GM12878 (cell line): ENCODE measurements around the gene RSL24D1. TPM values are rescaled to one million over a fixed set of nuclear protein-coding genes. Genes with fewer than 3 reads are reported as not detected.

Source experiments
- ATAC-seq: fragments of 200-7000 bp; cut with Tn5 transposase; 3 replicates; pipeline ENCODE4 v1.9.1; 2020; ENCODE audit warnings: mild to moderate bottlenecking, moderate library complexity
- BruUV-seq: library from RNA; stranded (reverse); fragments of 400-500 nt; replicated peaks from 2 replicates; lab custom pipeline; 2021; lab: Mats Ljungman, UMichigan
- CTCF ChIA-PET: fragments of 300-600 bp; sonication (Branson Sonifier 250); formaldehyde crosslinking; extraction: SDS; loops from one replicate; lab custom pipeline; 2021; ENCODE audit warnings: inconsistent platforms; lab: Yijun Ruan, JAX
- POLR2A ChIA-PET: fragments of 350-600 bp; formaldehyde crosslinking; extraction: SDS; loops from one replicate; lab custom pipeline; 2021; ENCODE audit warnings: inconsistent platforms; lab: Charles Lee
- RAD21 ChIA-PET: fragments of 300-600 bp; sonication (Branson Sonifier 250); formaldehyde crosslinking; loops from one replicate; lab custom pipeline; 2023; ENCODE audit warnings: antibody characterized with exemption; ENCODE audit not compliant: unreplicated experiment; lab: Charles Lee
- SMC1A ChIA-PET: fragments of 300-600 bp; sonication (Branson Sonifier 250); formaldehyde crosslinking; loops from one replicate; lab custom pipeline; 2023; ENCODE audit not compliant: unreplicated experiment, uncharacterized antibody; lab: Charles Lee
- DNase-seq: peaks from one replicate; pipeline ENCODE4 v3.0.0-alpha.2; 2011; ENCODE audit warnings: low read depth, low spot score
- FAIRE-seq: peaks from 3 replicates; lab custom pipeline; 2011; peaks lifted over from hg19 to GRCh38; lab: Jason Lieb, UNC
- H2AFZ ChIP-seq: 2 replicates; pipeline ENCODE4 v1.6.0; 2011; ENCODE audit warnings: low read depth, low read length, control low read depth; ENCODE audit not compliant: control insufficient read depth
- H3K27ac ChIP-seq: 2 replicates; pipeline ENCODE4 v1.5.1; 2011; ENCODE audit warnings: control low read depth; ENCODE audit not compliant: control insufficient read depth, insufficient read depth
- H3K27me3 ChIP-seq, 2 experiments: replicated peaks in 1 of 2; 2 replicates each; pipeline versions ENCODE4 v1.6.0 to v1.6.1; 2011; ENCODE audit warnings: low read length in 1 of 2; ENCODE audit not compliant: control insufficient read depth in 2 of 2, insufficient read depth in 2 of 2
- H3K36me3 ChIP-seq, 2 experiments: 2 replicates each; pipeline ENCODE4 v1.5.1; 2011; ENCODE audit warnings: low read length in 1 of 2; ENCODE audit not compliant: control insufficient read depth in 2 of 2, insufficient read depth in 2 of 2
- H3K4me1 ChIP-seq: 2 replicates; pipeline ENCODE4 v1.6.1; 2011; ENCODE audit warnings: mild to moderate bottlenecking, low read length, moderate library complexity, mixed read lengths; ENCODE audit not compliant: control insufficient read depth, insufficient read depth
- H3K4me2 ChIP-seq: 2 replicates; pipeline ENCODE4 v1.6.0; 2011; ENCODE audit warnings: control low read depth; ENCODE audit not compliant: control insufficient read depth, insufficient read depth
- H3K4me3 ChIP-seq: fragments of 200-600 bp; sonication (generic); 2 replicates; pipeline ENCODE4 v1.5.1; 2016
- H3K79me2 ChIP-seq: 2 replicates; pipeline ENCODE4 v1.6.0; 2011; ENCODE audit warnings: low read length; ENCODE audit not compliant: control insufficient read depth, insufficient read depth
- H3K9ac ChIP-seq: 2 replicates; pipeline ENCODE4 v1.8.0; 2011; ENCODE audit warnings: low read length, control low read depth, mixed read lengths; ENCODE audit not compliant: control insufficient read depth, insufficient read depth
- H3K9me3 ChIP-seq: replicated peaks from 3 replicates; pipeline ENCODE4 v1.5.1; 2011; ENCODE audit warnings: mild to moderate bottlenecking, low read length; ENCODE audit not compliant: control insufficient read depth, insufficient read depth
- H4K20me1 ChIP-seq: 2 replicates; pipeline ENCODE4 v1.6.0; 2011; ENCODE audit not compliant: control insufficient read depth, insufficient read depth
- CHD1 ChIP-seq: IDR thresholded peaks from 2 replicates; pipeline ENCODE4 v1.6.1; 2012; ENCODE audit warnings: low read depth, low read length, improper control_type of control experiment
- IRF5 ChIP-seq: fragments of 450-650 bp; IDR thresholded peaks from 2 replicates; pipeline ENCODE4 v1.6.1; 2017; ENCODE audit warnings: borderline replicate concordance
- NFXL1 ChIP-seq: fragments of 450-650 bp; IDR thresholded peaks from 2 replicates; pipeline ENCODE4 v1.6.1; 2017; ENCODE audit warnings: antibody characterized with exemption, mild to moderate bottlenecking, borderline replicate concordance
- NKRF ChIP-seq: fragments of 450-650 bp; conservative IDR thresholded peaks from 2 replicates; pipeline ENCODE4 v1.6.1; 2017; ENCODE audit warnings: mild to moderate bottlenecking, moderate library complexity
- POLR2AphosphoS5 ChIP-seq: IDR thresholded peaks from 2 replicates; pipeline ENCODE4 v1.6.1; 2011; ENCODE audit warnings: mild to moderate bottlenecking, low read length, inconsistent platforms
- RUNX3 ChIP-seq: IDR thresholded peaks from 2 replicates; pipeline ENCODE4 v1.6.1; 2012; ENCODE audit warnings: low read length, inconsistent platforms
- SKIL ChIP-seq: fragments of 450-650 bp; IDR thresholded peaks from 2 replicates; pipeline ENCODE4 v1.6.1; 2017; ENCODE audit warnings: mild to moderate bottlenecking, low read depth, inconsistent platforms; ENCODE audit not compliant: poor library complexity, severe bottlenecking
- SPI1 ChIP-seq: IDR thresholded peaks from 2 replicates; pipeline ENCODE4 v1.6.1; 2011; ENCODE audit warnings: low read depth, mild to moderate bottlenecking, low read length, moderate library complexity, borderline replicate concordance; ENCODE audit not compliant: insufficient read depth
- in situ Hi-C: fragments of 300-500 bp; cut with MboI; formaldehyde crosslinking; loops from 9 replicates; pipeline ENCODE4 v1.14.3; 2018; ENCODE audit warnings: mixed read lengths
- intact Hi-C: fragments of 100-400 bp; cut with micrococcal nuclease; formaldehyde crosslinking; loops from one replicate; pipeline ENCODE4 v1.14.2; 2022; ENCODE audit not compliant: unreplicated experiment
- polyA plus RNA-seq, 11 experiments: library from polyadenylated mRNA; depleted of rRNA in 4 of 11; unstranded in 6 of 11; stranded (reverse) in 5 of 11; fragments of >200 nt; fragmentation: Nextera tagmentation in 4 of 11; fragmentation: Illumina TruSeq in 1 of 11; extraction: Ambion mirVana in 4 of 11; extraction: Trizol in 1 of 11; gene quantifications; 1 replicate in 1 of 11; 2 replicates in 10 of 11; pipeline versions ENCODE4 v1.2.1 to v1.2.3, GENCODE V29; 2011 to 2016; ENCODE audit warnings: inconsistent platforms in 2 of 11, missing spikeins in 2 of 11, low read depth in 1 of 11
- total RNA-seq, 4 experiments: library from RNA; depleted of rRNA in 3 of 4; stranded (reverse); fragments of >200 nt in 3 of 4; fragmentation: Illumina TruSeq in 1 of 4; extraction: Trizol in 1 of 4; gene quantifications; 2 replicates each; pipeline versions ENCODE4 v1.2.1 to v1.2.3, GENCODE V29; 2013 to 2021

Gene RSL24D1
- total and polyA plus RNA-seq, 10 of the 15 experiments (the other 5 are each of a cell fraction or from before 2014, with no cell fraction given): 94.9 to 249 (median 121) TPM

- Histone ChIP-seq H4K20me1 (no peaks in the 10 kb centered on the region), H3K36me3 (peaks cover 0 to 8% of the 10 kb centered on the region in 2 experiments; a peak in 1 of 4 replicates), H2AFZ (no peak overlapping the region), H3K4me1 (peaks cover 2% of the 10 kb centered on the region; the same call in 1 of the 2 replicates), H3K27me3 (no peaks in the 10 kb centered on the region)
- SMC1A ChIA-PET: interaction anchor here (0.9 kb wide), 1 partner anchor 1231 kb away, joined by 3 read pairs; no protein-coding TSS in a partner anchor
- CTCF ChIA-PET: interaction anchor here (1.0 to 1.3 kb wide), 2 partner anchors 10 to 26 kb away, joined by 3 to 5 read pairs; no protein-coding TSS in a partner anchor
- TF ChIP-seq SKIL (no peak), POLR2AphosphoS5 (no peak), IRF5 (no peak), RUNX3 (peak; percentile 15; the same call in 1 of the 2 replicates), CHD1 (no peak), NFXL1 (no peak), SPI1 (peak; percentile 70; the same call in 1 of the 2 replicates), NKRF (no peak)
- TF ChIP-seq, all 136 proteins: peak for 2
- ATAC-seq (peak; percentile 19), DNase-seq (no peak), FAIRE-seq (no peak)
- no peaks in the 10 kb centered on the region; the same call in 2 of the 3 replicates for H3K9me3 ChIP-seq
- H3K4me2 ChIP-seq: peak overlapping the region; percentile 51
- RAD21 ChIA-PET: interaction anchor here (0.7 kb wide), 1 partner anchor 54 kb away, joined by 3 read pairs; no protein-coding TSS in a partner anchor
- in situ Hi-C loops (no loop called here), intact Hi-C loops (loop anchor here (10.0 kb wide), 1 partner anchor 211 kb away; the partner anchor contains the start of genes CCPG1 and PIERCE2)
- peak overlapping the region; percentile 99 for H3K4me3 ChIP-seq
- H3K27ac ChIP-seq: no peak overlapping the region; the same call in 1 of the 2 replicates
- H3K9ac ChIP-seq: no peak overlapping the region
- POLR2A ChIA-PET: no interaction called here
- H3K79me2 ChIP-seq: peaks cover 60% of the 10 kb centered on the region
- BruUV-seq: no TSS peak
Measured at GRCh38 chr15:55194256-55194655, 2.5 kb downstream of the RSL24D1 start.
